Right ventricle myocardium inferior (tissue), 1 donor: Measurements from ENCODE around the gene DLG2. TPM values are rescaled to one million over a fixed set of nuclear protein-coding genes. Genes with fewer than 3 reads are reported as not detected.

ENCODE experiments used
- ATAC-seq: fragments of 200-7000 bp; cut with Tn5 transposase; one replicate; pipeline ENCODE4 v1.9.1; 2020; ENCODE audit warnings: mild to moderate bottlenecking, moderate library complexity
- DNase-seq: peaks from one replicate; pipeline ENCODE4 v3.0.0; 2021; ENCODE audit errors: missing footprints
- intact Hi-C: fragments of 100-400 bp; cut with DNase I; formaldehyde crosslinking; loops from one replicate; pipeline ENCODE4 v1.11.0; 2022
- total RNA-seq: library from RNA; stranded (reverse); fragmentation: NEBNext Ultra II Directional; extraction: Animal tissue kit (Norgen Biotek cat#: 25700); gene quantifications from one replicate; pipeline ENCODE4 v1.2.1, GENCODE V29; 2021
- donor health status: DM: no; HTN: yes; CAD: no; lungs with severe emphysema.

Gene DLG2
- total RNA-seq, 1 donor from 2014 or later = 5.7 TPM

DNA sequence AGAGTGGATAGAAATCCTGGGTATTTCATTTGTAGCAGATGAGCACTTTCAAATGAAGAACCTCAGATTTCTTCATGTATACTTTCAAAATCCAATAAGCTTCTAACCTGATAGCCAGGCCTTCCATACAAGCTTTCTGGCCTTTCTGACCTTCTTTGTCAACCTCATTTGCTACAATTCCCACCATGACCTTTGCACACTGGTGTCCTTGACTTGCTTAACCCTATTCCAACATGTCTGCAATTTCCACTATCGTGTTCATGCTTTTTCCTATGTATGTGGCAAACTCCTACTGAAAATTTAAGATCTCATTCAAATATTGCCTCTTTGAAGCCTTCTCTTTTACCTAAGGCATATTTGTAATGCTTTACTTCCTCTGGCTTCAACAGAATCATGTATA lies 2098.9 kb downstream of the DLG2 start:
- intact Hi-C loops = no loop called here
- DNase-seq = no peak
- no peak for ATAC-seq

DNA sequence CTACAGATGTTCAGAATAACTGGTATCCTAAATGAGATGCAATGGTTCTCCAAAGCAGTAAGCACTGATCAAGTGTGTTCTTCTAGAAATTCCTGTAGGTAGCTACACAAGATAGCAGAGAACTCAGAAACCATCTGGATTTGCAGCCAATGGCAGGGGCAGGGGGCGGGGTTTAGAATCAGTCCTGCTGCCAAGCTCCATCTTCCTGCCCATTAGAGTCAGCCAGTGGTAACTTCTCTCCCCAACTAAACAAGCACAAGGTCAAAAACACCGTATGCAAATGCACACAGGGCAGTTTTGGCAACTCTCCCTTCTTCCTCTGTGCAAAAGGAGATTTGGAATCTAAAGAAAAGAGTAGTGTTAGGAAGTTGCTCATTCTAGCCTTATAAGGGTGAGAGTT lies 2103.5 kb downstream of the DLG2 start:
- intact Hi-C loops = loop anchor here (5.0 kb wide), 1 partner anchor 199 kb away; no protein-coding TSS in a partner anchor
- ATAC-seq (no peak), DNase-seq (no peak)

DNA sequence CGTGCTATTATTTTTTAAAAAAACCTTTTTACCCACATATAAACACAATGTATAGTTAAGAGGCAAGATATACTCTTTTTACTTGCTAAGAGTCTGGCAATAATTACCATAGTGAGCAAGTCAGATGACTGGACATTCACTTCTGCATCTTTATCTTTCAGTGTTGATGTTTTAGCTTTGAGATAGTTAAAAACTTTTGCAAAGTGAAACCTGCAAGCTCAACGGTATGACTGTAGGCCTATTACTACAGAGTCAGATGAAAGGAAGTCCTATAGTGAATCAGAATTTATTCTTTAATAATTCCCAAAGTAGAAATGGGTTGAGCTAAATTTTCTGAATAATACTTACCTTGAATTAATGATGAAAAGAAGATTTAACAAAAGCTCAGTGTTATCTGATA lies 2104.2 kb downstream of the DLG2 start:
- intact Hi-C loops = loop anchor here (5.0 kb wide), 1 partner anchor 199 kb away; no protein-coding TSS in a partner anchor
- ATAC-seq = no peak
- no peak for DNase-seq

DNA sequence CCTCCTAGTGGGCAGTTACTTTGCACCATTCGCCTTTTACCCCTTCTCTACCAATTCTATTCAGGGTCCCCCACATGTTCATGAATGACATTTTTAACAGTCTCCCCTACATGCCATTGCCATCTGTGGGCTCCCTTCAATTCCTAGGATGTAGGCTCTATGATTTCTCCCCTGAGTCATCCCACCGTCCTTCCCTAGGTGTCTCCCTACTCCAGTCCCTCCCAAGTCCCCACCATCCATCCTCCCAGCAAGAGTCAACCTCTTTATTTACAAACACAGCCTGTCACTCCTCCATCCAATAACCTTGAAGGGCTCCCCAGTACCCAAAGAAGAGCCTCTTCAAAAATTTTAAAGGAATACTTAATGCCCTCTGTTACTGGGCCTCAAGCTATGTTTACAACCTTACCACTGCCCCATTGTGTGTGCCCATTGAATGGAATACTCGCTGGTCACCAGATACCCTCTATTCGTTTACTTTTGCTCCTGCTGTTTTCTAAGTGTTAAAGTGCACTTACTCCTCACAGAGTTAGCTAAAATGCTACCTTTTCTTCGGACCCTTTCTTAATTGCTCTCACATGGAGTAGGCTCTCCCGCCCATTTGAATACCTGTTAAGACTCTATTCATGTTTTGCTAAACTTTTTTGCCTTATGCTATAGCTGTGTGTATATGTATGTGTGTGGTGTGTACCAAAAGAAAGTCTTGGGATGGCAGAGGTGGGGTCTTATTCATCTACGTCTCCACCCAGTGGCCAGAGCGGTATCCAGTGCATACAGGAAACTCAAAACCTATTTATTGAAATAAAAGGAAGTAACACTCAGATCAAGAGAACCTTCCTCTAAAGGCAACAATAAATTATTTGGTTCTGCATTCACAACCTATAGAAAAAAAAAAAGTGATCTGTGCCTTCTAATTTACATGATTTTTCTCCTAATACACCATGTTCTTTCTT lies 2105.2 kb downstream of the DLG2 start:
- DNase-seq = no peak
- ATAC-seq = peak; percentile 31
- intact Hi-C loops = loop anchor here (5.0 kb wide), 1 partner anchor 200 kb away; no protein-coding TSS in a partner anchor

DNA sequence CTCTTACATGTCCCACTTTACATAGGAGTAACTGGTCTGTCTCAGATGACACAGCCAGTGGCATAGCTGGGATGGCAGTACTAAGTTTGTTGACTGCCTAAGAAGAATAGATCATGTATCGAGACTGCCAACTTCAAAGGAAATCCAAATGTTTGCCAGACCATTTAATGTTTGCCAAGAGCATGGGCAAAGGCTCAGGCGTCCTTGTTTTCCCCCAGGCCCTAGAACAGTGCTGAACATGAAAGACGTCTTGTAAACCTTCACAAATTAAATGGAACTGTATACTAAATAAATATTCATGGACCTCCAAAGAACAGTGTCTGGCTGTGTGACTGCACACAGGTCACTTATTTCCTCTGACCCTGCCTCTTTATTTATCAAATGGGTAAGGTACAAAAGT lies 2106.3 kb downstream of the DLG2 start:
- intact Hi-C loops = loop anchor here (5.0 kb wide), 1 partner anchor 201 kb away; no protein-coding TSS in a partner anchor
- ATAC-seq (no peak), DNase-seq (no peak)

DNA sequence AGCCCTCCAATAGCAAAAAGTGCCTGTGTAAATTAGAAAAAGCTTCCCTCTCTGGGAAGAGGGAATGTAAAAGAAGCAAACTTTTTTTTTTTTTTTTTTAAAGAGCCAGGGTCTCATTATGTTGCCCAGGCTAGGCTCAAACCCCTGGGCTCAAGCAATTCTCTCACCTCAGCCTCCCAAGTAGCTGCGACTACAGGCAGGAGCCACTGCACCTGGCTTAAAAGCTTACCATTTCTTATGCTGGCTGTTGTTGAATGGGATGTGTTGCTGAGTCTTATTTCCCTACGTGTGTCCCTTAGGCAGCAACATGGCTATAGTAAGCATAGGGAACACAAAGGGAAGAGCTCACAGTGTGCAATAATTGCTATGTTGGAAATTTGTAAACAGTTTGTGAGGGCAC lies 2115.5 kb downstream of the DLG2 start:
- intact Hi-C loops = no loop called here
- ATAC-seq = no peak
- DNase-seq = no peak

DNA sequence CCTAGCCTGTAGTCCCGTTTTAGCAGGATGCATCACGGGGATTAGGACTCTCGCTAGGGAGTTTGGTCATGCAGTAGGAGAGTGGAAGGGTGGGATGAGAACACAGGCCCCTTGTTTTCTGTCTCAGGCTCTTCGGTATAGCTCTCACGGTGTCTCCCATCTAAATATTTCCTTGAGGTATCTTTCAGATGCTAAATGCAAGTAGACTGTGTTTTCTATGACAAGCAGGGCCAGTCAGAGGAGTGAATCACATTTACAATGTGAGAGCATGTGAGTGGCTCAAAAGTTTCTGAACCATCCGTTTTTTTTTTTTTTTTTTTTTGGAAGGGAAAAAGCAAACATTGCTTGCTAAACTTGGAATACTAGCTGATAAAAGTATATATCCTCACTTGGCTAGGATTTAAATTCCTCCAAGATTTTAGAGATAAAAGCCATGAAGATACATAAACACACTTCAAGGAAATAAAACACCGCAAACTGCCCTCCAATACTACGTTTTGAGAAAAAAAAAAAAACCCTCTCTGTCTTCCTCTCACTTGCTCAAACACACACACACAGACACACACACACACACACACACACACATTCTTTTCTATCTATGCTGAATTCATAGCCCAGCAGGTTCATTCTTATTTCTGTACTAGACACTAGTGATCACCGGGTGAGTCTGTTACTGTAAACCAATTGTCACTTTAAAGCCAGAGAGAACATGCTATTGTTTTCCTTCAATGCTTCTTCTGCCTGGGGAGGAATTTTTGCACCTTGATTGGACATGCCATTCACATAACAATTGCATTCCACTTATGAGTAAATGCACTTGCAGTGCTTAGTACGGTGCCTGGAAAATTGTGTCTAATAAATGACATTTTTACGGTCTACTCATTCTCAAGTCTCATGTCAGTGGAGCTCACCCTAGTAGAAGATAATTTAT lies 2116.3 kb downstream of the DLG2 start:
- intact Hi-C loops = no loop called here
- no peak for ATAC-seq

DNA sequence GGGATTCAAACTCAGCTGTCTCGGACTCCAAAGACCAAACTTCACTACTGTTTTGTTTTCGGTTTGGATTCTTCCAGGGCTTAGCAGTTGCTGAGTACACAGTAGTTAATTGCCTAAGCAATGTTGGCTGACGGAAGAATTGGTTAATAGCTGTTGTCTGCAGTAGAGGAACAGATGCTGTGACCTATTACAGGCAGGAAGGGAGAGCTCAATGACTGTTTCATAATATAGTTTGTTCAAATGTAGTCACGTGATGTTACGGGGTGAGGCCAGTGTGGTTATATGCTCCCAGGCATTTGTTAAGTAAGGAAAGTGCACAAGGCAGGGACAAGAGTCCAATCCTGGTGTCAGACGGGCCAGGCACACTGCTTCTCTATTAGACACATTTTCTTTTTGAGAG lies 2118.3 kb downstream of the DLG2 start:
- DNase-seq (no peak), ATAC-seq (no peak)
- intact Hi-C loops = no loop called here

More for the DNA sequence above, 2116.3 kb downstream of the DLG2 start:
- no peak for DNase-seq

DNA sequence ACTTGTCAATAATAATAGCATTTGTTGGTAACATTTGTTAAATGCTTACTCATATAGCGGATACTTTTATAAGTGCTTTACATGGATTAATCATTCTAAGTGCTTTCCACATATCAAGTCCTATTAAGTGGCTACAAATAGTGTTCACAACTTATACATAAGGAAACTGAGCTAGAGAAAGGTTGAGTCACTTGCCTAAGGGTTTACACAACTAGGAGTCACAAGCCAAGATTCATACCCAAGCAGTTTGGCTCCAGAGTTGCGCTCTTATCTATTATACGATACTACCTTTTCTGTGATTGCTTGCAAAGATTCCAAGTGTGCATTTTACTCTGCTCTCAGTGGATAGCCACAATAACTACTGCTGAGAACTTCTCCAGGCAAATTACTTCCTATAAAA lies 2125.1 kb downstream of the DLG2 start:
- ATAC-seq = no peak
- DNase-seq = no peak
- intact Hi-C loops = no loop called here

DNA sequence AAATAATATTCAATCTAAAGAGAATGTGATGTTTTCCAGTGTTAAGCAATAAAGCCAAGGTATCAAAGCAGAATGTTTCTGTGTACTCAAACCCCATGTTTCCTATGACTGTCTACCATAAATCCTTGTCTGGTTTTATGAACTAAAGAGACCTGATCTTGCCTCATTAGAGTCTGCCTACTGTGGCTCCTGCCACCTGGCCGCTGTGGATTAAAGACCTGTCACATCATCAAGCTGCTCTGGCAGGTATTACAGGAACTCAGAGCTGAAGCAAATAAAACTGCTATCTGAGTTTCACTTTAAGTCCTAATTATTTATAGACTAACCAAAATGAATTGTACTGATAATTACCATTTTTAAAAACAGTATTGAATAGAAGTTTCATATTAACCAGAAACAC lies 2133.2 kb downstream of the DLG2 start:
- DNase-seq = no peak
- ATAC-seq = no peak
- intact Hi-C loops = no loop called here

DNA sequence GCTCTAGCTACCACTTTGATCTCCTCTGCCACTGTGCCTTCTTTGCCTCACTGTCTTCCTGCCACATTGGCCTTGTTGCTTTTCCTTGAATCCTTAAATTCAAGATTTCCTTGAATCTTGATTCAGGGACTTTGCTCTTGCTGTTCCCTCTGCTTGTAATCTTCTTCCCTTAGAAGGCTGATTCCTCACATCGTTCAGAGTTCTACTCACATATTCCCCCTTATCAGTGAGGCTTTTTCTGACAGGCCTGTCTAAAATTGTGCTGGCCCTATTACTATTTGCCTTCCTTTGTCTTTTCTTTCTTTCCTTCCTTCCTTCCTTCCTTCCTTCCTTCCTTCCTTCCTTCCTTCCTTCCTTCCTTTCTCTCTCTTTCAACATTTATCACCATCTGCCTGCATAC lies 2134.1 kb downstream of the DLG2 start:
- intact Hi-C loops = no loop called here
- ATAC-seq = no peak
- no peak for DNase-seq

DNA sequence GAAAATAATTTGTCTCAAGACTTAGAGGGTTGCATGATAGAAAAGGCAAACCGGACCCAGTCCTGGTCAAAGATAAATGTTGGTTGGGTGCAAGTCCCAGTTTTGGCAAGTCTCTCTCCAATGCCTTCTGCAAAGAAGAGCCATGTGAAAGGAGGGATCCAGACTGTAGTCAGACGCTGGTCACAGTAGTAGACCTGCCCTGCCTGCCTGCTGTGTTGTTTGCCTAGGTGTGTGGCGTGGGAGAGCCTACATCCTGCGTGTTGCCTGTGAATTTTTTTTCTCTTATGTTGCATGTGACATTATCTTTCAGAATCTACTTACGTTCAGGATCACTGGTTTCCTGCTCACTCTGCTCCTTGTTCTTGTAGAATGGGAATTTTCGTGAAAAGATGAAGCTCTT lies 2143.3 kb downstream of the DLG2 start:
- intact Hi-C loops = no loop called here
- ATAC-seq = no peak

DNA sequence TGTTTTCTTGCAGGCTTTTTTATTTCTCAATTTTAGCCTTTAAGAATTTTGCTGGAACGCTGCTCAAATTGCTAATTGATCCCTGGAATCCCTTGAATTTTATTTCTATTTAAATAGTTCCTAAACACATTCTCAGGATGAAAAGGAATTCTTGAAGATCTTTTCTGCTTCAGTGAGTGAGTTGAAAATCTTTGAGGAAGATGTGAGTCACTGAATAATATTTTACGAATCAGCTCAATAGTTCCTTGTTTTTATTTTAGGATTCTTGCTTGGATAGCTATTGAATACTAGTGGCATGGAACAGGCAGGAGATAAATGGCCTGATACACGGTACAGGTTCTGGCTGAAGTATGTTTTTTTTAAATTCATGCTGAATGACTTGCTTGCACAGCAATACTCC lies 2146.3 kb downstream of the DLG2 start:
- intact Hi-C loops = no loop called here
- no peak for ATAC-seq

More for the DNA sequence above, 2143.3 kb downstream of the DLG2 start:
- no peak for DNase-seq

DNA sequence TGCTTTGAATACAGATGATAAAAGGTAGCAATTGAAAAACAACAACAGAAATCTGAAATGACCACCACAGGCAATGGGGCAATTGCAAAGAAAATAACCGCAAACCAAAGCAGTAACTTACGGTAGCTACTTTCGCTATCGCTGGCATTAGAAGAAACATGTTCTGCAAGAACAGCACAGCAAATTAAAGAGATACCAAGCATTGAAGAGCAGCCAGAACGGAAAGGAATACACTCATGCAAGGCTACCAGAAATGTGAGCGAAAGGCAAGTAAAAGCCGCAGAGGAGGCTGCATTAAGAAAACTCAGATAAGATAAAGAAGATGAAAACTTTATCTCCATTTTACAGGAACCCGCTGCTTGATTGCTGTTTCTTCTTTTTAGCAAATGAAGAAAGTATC lies 2146.9 kb downstream of the DLG2 start:
- ATAC-seq = no peak
- intact Hi-C loops = no loop called here
- no peak for DNase-seq

More for the DNA sequence above, 2146.3 kb downstream of the DLG2 start:
- no peak for DNase-seq

DNA sequence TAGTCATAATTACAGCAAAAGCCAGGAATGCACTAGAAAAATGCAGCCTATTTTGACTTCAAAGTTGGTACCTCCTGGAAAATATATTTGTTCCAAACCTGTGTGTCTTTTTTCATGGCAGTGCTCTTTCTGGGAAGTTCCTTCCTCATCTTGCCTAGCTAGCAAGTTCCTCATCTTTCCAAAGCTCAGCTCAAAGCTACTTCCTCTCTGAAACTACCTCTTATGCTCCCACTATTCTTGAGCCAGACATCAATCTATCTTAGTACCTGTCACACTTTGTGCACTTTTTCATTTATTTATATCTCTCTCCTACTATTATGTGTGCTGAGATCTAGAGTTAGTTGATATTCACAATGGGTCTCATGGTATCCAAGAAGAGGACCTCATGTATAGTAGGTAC lies 2149.4 kb downstream of the DLG2 start:
- no peak for ATAC-seq
- intact Hi-C loops = no loop called here
- no peak for DNase-seq

DNA sequence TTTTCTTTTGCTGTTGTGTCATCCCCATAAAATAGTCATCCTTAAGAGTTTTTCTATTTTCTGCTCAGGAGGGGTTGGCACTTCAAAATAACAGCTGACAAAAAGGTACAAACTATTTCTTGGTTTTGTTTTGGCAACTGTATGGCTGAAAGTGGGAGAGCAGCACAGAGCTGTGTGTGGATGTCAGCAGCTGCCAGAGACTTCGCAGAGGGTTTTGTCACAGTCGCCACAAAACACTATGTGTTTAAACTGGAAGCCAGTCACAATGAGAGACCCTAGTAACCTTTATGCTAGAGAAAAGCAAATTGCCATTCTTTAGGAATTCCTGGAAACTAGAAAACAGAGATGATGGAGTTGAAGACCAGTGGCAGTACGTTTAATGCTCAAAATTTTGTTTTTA lies 2151.4 kb downstream of the DLG2 start:
- intact Hi-C loops = no loop called here
- ATAC-seq (no peak), DNase-seq (no peak)

DNA sequence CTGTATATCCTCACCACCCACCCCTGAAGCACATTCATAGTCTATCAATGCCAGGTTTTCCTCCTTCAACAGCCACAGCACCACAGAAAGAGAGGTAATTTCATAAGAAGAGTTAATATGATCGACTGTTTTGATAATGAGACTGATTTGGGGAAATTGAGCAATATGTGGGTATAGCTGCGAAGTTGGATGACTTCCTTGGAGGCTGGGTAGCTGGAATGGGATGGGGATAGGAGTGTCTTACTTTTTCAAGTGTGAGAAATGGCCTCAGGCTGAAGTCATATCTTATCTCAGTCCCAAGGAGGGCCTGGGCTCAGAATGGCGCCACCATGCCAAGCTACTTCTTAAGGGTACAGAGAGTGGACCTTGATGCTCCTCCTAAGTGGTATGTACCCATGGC lies 2153.4 kb downstream of the DLG2 start:
- DNase-seq (no peak), ATAC-seq (no peak)
- intact Hi-C loops = no loop called here

DNA sequence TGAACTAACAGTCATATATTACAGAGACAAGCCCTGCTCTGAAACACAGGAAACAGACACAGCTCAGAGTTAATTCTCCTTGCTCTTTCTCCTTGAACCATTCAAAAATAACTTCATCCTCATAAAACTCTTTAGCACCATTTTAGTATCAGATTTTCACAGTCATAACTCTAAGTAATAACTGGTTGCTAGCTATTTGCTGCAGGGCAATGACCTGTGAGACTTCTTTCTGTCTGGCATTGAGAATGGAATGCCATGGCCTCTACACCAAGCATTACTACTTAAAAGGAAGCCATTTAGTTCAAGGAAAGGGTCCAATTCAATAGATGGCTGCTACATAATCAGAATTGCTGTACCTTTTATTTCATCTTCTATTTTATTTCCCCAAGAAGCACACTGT lies 2154.3 kb downstream of the DLG2 start:
- intact Hi-C loops = no loop called here
- ATAC-seq (no peak), DNase-seq (no peak)
